Breast epithelium (tissue), 4 donors: ENCODE results near the gene ASS1. TPM values are rescaled to one million over a fixed set of nuclear protein-coding genes. Genes with fewer than 3 reads are reported as not detected.

ENCODE experiments used
- DNase-seq, 2 donors: peaks; one replicate each; pipeline ENCODE4 v3.0.0-alpha.2; 2019; ENCODE audit warnings: low spot score in 2 of 2
- H3K27ac ChIP-seq, 2 donors: fragments of 200-600 bp; sonication (generic) in 1 of 2; one replicate each; pipeline ENCODE4 v1.5.1; 2016 to 2019; ENCODE audit warnings: mild to moderate bottlenecking in 1 of 2
- H3K27me3 ChIP-seq, 2 donors: fragments of 200-600 bp; sonication (generic) in 1 of 2; one replicate each; pipeline versions ENCODE4 v1.5.1 to v1.6.0; 2017 to 2019; ENCODE audit warnings: control low read depth in 1 of 2, mild to moderate bottlenecking in 1 of 2
- H3K36me3 ChIP-seq: fragments of 200-600 bp; one replicate; pipeline ENCODE4 v1.5.1; 2019
- H3K4me1 ChIP-seq, 2 donors: fragments of 200-600 bp; sonication (generic); one replicate each; pipeline ENCODE4 v1.5.1; 2016 to 2019; ENCODE audit warnings: control low read depth in 1 of 2
- H3K4me3 ChIP-seq, 3 donors: fragments of 200-600 bp; sonication (generic); 1 replicate in 2 of 3; 2 replicates in 1 of 3; pipeline ENCODE4 v1.5.1; 2016 to 2019; ENCODE audit warnings: mild to moderate bottlenecking in 3 of 3, moderate library complexity in 2 of 3
- H3K9me3 ChIP-seq, 2 donors: fragments of 200-600 bp; sonication (generic) in 1 of 2; one replicate each; pipeline ENCODE4 v1.5.1; 2016 to 2019; ENCODE audit warnings: control low read depth in 1 of 2
- CTCF ChIP-seq, 3 donors: fragments of 450-650 bp; IDR thresholded peaks; one replicate each; pipeline ENCODE4 v1.5.1; 2016 to 2017; ENCODE audit warnings: antibody characterized with exemption in 3 of 3, mild to moderate bottlenecking in 3 of 3, moderate library complexity in 3 of 3
- POLR2A ChIP-seq: fragments of 450-650 bp; IDR thresholded peaks from one replicate; pipeline ENCODE4 v1.6.1; 2016; ENCODE audit warnings: antibody characterized with exemption, mild to moderate bottlenecking, moderate library complexity
- POLR2AphosphoS5 ChIP-seq, 3 donors: sonication (generic); formaldehyde crosslinking; IDR thresholded peaks; one replicate each; pipeline ENCODE4 v1.6.1; 2017; ENCODE audit warnings: antibody characterized with exemption in 3 of 3
- intact Hi-C: fragments of 100-400 bp; cut with DNase I; formaldehyde crosslinking; loops from one replicate; pipeline ENCODE4 v1.15.1; 2023; ENCODE audit warnings: low total_unique reads
- total RNA-seq, 3 donors: library from RNA; depleted of rRNA; stranded (reverse); fragments of >200 nt; gene quantifications; one replicate each; pipeline ENCODE4 v1.1.0, GENCODE V29; 2016

Gene ASS1
- total RNA-seq, 3 donors from 2014 or later = 167 to 514 (median 190) TPM

DNA sequence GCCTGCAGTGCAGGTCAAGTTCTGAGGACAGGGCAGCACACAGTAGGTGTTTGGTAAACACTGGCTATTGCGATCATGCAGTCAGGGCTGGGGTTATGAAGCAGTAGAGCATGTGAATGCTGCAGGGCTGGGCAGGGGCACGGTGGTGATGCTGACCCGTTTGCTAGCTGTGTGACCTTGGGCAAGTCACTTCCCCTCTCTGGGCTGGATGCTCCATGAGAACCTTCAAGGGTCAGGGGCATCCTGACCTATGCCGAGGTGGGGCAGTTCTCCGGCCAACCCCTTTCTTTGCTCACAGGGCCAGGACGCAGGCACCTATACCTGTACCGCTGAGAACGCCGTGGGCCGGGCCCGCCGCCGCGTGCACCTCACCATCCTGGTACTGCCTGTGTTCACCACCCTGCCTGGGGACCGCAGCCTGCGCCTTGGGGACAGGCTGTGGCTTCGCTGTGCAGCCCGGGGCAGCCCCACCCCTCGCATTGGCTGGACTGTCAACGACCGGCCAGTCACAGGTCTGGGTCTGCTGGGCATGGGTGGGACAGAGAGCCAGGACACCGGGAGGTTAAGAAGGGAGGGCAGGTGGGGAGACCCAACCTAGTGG lies 39.0 kb upstream of the ASS1 start:
- Histone ChIP-seq H3K4me1 (no peaks in the 10 kb centered on the region), H3K27ac (no peak overlapping the region), H3K4me3 (no peak overlapping the region), H3K9me3 (no peaks in the 10 kb centered on the region), H3K36me3 (no peaks in the 10 kb centered on the region), H3K27me3 (no peaks in the 10 kb centered on the region)
- intact Hi-C loops = no loop called here
- no peak for DNase-seq
- TF ChIP-seq POLR2AphosphoS5 (IDR thresholded peaks at IDR 0.05) (no peak), POLR2A (no peak), CTCF (IDR thresholded peaks at IDR 0.05) (no peak)

GRCh38 chr9:130406278-130406895 lies 38.4 kb upstream of the ASS1 start:
- intact Hi-C loops = no loop called here
- H3K36me3 ChIP-seq = no peaks in the 10 kb centered on the region

GRCh38 chr9:130407916-130408663 lies 36.7 kb upstream of the ASS1 start:
- H3K9me3 ChIP-seq = no peaks in the 10 kb centered on the region
- H3K27me3 ChIP-seq = no peaks in the 10 kb centered on the region
- H3K4me3 ChIP-seq = no peak overlapping the region
- H3K27ac ChIP-seq = no peak overlapping the region
- no peak for TF ChIP-seq CTCF (IDR thresholded peaks at IDR 0.05)
- no peak for TF ChIP-seq POLR2AphosphoS5 (IDR thresholded peaks at IDR 0.05)
- TF ChIP-seq POLR2A = no peak
- no peaks in the 10 kb centered on the region for H3K4me1 ChIP-seq
- intact Hi-C loops = no loop called here
- H3K36me3 ChIP-seq = no peaks in the 10 kb centered on the region
- DNase-seq = no peak

More at GRCh38 chr9:130406278-130406895, 38.4 kb upstream of the ASS1 start:
- Histone ChIP-seq H3K27me3 (no peaks in the 10 kb centered on the region), H3K4me1 (no peaks in the 10 kb centered on the region), H3K27ac (no peak overlapping the region), H3K9me3 (no peaks in the 10 kb centered on the region), H3K4me3 (no peak overlapping the region)
- TF ChIP-seq POLR2A = no peak
- TF ChIP-seq CTCF (IDR thresholded peaks at IDR 0.05) = no peak
- no peak for TF ChIP-seq POLR2AphosphoS5 (IDR thresholded peaks at IDR 0.05)
- no peak for DNase-seq

- no peak for TF ChIP-seq POLR2AphosphoS5 (IDR thresholded peaks at IDR 0.05)
- no peak for TF ChIP-seq POLR2A
- no peak for TF ChIP-seq CTCF (IDR thresholded peaks at IDR 0.05)
- no peaks in the 10 kb centered on the region for H3K4me1 ChIP-seq
- no peaks in the 10 kb centered on the region for H3K27me3 ChIP-seq
- H3K36me3 ChIP-seq = no peaks in the 10 kb centered on the region
- H3K4me3 ChIP-seq = no peak overlapping the region
- no peak overlapping the region for H3K27ac ChIP-seq
- intact Hi-C loops = no loop called here
- DNase-seq = no peak
- H3K9me3 ChIP-seq = no peaks in the 10 kb centered on the region
These were observed 36.1 kb upstream of the ASS1 start for GRCh38 chr9:130408669-130409068.

DNA sequence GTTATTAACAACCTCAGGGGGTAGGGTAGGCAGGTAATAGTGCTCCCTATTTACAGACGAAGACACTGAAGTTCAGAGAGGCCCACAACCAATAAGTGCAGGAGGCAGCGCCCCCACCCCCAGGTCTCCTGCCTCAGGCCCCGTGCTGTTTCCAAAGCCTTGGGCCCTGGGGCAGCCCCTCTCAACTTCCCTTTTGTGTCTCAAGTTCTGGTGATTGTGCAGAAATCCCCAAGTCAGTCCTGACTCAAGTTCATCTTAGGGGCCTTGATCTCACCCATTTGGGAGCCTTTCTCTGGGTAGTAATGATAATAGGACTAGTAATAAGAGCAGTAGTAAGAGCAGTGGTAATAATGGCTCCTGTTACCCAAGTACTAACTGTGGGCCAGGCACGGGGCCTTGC lies 35.5 kb upstream of the ASS1 start:
- no peaks in the 10 kb centered on the region for H3K9me3 ChIP-seq
- H3K36me3 ChIP-seq = no peaks in the 10 kb centered on the region
- no peak for DNase-seq

More for the DNA sequence above, 35.5 kb upstream of the ASS1 start:
- H3K27ac ChIP-seq = no peak overlapping the region
- intact Hi-C loops = no loop called here
- no peaks in the 10 kb centered on the region for H3K4me1 ChIP-seq
- H3K27me3 ChIP-seq = no peaks in the 10 kb centered on the region
- no peak for TF ChIP-seq POLR2AphosphoS5 (IDR thresholded peaks at IDR 0.05)
- no peak for TF ChIP-seq POLR2A
- TF ChIP-seq CTCF (IDR thresholded peaks at IDR 0.05) = no peak
- no peak overlapping the region for H3K4me3 ChIP-seq
